Activated naive CD8-positive, alpha-beta T cell treated with anti-CD3 and anti-CD28 coated beads, Interleukin-2, amount 10 ng/mL, durations not matched to agents 7 days and 5 days (primary cell): ENCODE measurements around the gene NDFIP2. TPM values are rescaled to one million over a fixed set of nuclear protein-coding genes. Genes with fewer than 3 reads are reported as not detected.
"Not testable (repeated sequence)": the region's sequence is repeated elsewhere in the genome, so short reads cannot be mapped to it uniquely, and the experiment has no call there.

Source experiments
- ATAC-seq: fragments of 150-1000 bp; cut with Tn5 transposase; one replicate; pipeline ENCODE4 v1.10.0; 2021; ENCODE audit warnings: low read depth, moderate library complexity
- POLR2A ChIA-PET: fragments of 350-600 bp; sonication (Branson Sonifier 250); formaldehyde crosslinking; loops from one replicate; lab custom pipeline; 2021; ENCODE audit warnings: antibody characterized with exemption; lab: Charles Lee
- DNase-seq: peaks from one replicate; pipeline ENCODE4 v3.0.0; 2021
- H3K27ac Mint-ChIP-seq: one replicate; pipeline ENCODE4 v1.8.0; 2022; ENCODE audit warnings: mild to moderate bottlenecking, mixed read lengths
- H3K27me3 Mint-ChIP-seq: one replicate; pipeline ENCODE4 v1.8.0; 2022; ENCODE audit warnings: mild to moderate bottlenecking, moderate library complexity, mixed read lengths
- H3K36me3 Mint-ChIP-seq: one replicate; pipeline ENCODE4 v1.8.0; 2021; ENCODE audit warnings: mild to moderate bottlenecking, mixed read lengths
- H3K4me1 Mint-ChIP-seq: one replicate; pipeline ENCODE4 v1.8.0; 2021; ENCODE audit warnings: mixed read lengths
- H3K4me3 Mint-ChIP-seq: one replicate; pipeline ENCODE4 v1.8.0; 2022; ENCODE audit warnings: mild to moderate bottlenecking, moderate library complexity, mixed read lengths
- H3K9me3 Mint-ChIP-seq: one replicate; pipeline ENCODE4 v1.8.0; 2021; ENCODE audit warnings: mixed read lengths
- total RNA-seq, 2 experiments: library from RNA; stranded (reverse); gene quantifications; one replicate each; pipeline ENCODE4 v1.2.3, GENCODE V29; 2021

Gene NDFIP2
- total RNA-seq, 2 experiments from 2014 or later = 6.7 to 9.8 TPM

DNA sequence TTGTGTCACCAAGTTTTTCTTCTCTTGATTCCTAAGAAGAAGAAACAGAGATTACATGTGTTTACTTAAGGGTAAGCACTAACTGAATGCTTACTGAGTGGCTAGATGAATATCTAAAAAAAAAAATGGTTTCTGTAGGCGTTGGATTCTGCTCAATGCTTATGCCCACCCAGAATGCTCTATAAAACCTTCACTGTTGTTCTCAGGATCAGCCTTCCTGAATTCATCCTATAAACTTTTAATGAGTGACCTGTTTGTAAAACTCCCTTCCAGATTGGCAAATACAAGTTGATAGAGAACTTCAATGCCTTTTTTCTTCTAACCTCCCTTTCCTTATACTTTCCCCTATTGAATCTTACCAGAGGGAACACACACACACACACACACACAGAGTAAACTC lies 90.2 kb downstream of the NDFIP2 start:
- POLR2A ChIA-PET = no interaction called here
- no peak overlapping the region for H3K27ac Mint-ChIP-seq
- DNase-seq = no peak
- peaks cover 3% of the 10 kb centered on the region for H3K9me3 Mint-ChIP-seq
- H3K4me1 Mint-ChIP-seq = peaks cover 3% of the 10 kb centered on the region
- no peak for ATAC-seq
- peaks cover 9% of the 10 kb centered on the region for H3K27me3 Mint-ChIP-seq
- no peak overlapping the region for H3K4me3 Mint-ChIP-seq
- no peaks in the 10 kb centered on the region for H3K36me3 Mint-ChIP-seq

DNA sequence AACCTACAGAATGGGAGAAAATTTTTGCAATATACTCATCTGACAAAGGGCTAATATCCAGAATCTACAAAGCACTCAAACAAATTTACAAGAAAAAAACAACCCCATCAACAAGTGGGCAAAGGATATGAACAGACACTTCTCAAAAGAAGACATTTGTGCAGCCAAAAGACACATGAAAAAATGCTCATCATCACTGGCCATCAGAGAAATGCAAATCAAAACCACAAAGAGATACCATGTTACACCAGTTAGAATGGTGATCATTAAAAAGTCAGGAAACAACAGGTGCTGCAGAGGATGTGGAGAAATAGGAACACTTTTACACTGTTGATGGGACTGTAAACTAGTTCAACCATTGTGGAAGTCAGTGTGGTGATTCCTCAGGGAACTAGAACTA lies 92.9 kb downstream of the NDFIP2 start:
- DNase-seq, POLR2A ChIA-PET, H3K36me3 Mint-ChIP-seq, ATAC-seq, H3K4me1 Mint-ChIP-seq, H3K27me3 Mint-ChIP-seq, H3K9me3 Mint-ChIP-seq, H3K27ac Mint-ChIP-seq, H3K4me3 Mint-ChIP-seq: not testable (repeated sequence)

DNA sequence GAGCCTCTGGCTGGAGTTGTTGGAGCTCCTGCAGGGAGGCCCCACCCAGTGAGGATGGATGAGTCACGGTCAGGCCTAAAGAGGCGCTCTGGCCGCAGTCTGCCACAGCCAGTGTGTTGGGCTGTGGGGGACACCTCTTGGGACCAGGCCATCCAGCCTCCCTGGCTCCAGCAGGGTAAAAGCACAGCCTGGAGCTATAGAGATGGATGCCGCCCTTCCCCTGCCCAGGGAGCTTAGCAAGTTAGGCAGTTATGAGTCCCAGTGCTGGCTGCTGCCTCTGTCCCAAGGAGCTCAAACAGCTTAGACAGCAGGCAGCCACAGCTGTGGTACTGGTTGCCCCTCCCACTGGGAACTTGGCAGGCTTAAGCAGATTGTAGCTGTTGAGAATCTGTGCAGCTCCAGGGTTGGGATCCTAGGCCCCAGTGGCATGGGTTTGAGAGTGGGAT lies 100.9 kb downstream of the NDFIP2 start:
- no peak overlapping the region for H3K27ac Mint-ChIP-seq
- H3K9me3 Mint-ChIP-seq = peaks cover 7% of the 10 kb centered on the region
- H3K27me3 Mint-ChIP-seq = peaks cover 2% of the 10 kb centered on the region
- no peak for ATAC-seq
- no peak for DNase-seq
- POLR2A ChIA-PET = no interaction called here
- no peaks in the 10 kb centered on the region for H3K4me1 Mint-ChIP-seq
- H3K36me3 Mint-ChIP-seq = no peaks in the 10 kb centered on the region
- no peak overlapping the region for H3K4me3 Mint-ChIP-seq

DNA sequence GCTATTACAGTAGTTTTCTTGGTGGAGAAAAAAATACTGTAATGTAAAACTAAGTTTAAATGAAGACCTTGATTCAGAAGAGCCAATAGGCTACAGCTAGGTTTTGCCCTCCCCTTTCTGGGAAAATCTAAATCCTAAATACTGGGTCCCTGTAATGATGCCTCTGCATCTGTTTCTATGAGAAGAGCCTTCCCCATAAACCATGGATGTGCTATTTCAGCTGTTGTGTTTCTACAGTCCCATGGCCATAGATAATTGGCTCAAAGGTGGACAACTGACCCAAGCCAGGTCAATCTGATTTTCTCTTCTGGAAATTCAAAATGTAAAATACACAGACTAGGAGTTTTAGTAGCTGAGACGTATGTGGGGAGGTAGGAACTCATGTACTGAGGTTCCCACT lies 101.9 kb downstream of the NDFIP2 start:
- Mint-ChIP-seq H3K9me3 (peaks cover 3% of the 10 kb centered on the region), H3K4me1 (no peaks in the 10 kb centered on the region), H3K36me3 (no peaks in the 10 kb centered on the region), H3K4me3 (no peak overlapping the region), H3K27ac (no peak overlapping the region), H3K27me3 (peaks cover 2% of the 10 kb centered on the region)
- DNase-seq (no peak), ATAC-seq (no peak)
- POLR2A ChIA-PET = no interaction called here

DNA sequence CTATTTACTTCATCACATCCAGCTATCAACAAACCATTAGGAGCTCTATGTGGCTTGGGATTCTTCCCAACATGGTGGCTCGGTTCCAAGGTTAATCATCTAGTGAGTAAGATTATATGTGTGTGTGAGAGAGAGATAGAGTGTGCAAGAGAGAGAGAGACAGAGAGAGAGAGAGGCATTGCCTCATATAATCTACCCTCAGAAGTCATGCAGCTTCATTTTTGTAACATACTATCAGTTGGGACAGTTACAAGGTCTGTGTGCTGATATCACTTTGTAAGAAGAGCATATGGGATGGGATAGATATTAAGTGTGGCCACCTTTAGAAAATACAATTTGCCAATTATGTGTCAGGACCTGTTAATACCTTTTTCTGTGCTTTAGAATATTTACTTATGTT lies 104.1 kb downstream of the NDFIP2 start:
- Mint-ChIP-seq H3K4me1 (no peaks in the 10 kb centered on the region), H3K9me3 (peaks cover 10% of the 10 kb centered on the region), H3K27me3 (peaks cover 4% of the 10 kb centered on the region), H3K36me3 (no peaks in the 10 kb centered on the region), H3K27ac (no peak overlapping the region), H3K4me3 (no peak overlapping the region)
- DNase-seq = no peak
- ATAC-seq = no peak
- POLR2A ChIA-PET = no interaction called here

DNA sequence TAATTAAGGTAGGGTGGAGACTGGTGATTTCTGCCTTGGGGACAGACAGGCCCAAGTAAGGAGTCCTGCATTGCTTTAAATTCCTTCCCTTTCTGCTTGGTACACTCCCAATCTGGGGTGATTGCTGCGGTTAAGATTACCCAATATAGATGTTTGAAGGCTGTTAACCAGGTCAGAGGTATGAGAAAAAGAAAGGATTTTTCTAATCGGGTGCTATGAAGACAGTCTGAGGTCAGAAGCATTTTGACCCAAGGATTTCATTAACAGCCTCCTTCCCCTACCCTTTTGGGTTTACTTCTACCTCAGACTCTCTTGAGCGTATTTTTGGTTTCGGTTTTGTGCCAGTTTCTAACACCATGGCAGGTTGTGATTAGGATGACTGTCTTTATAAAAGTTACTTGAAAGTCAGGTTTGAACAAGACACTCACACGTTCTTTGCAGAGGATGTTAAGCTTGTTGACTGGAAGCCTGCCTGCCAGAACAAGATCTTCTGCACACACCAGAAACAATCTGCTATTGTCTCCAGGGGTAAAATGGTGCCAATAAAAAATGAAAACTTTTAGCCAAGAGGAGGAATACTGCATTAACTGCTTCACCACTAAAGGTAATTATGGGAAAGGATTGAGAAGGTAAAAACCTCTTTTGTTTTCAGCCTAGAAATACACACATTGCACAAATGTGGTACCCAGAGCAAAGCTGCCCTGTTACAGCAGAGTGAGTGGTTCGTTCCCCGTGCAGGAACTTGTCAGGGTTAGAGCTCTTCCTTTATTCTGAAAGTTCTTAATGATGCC lies 108.8 kb downstream of the NDFIP2 start:
- no peak overlapping the region for H3K4me3 Mint-ChIP-seq
- DNase-seq = no peak
- peaks cover 12% of the 10 kb centered on the region for H3K9me3 Mint-ChIP-seq
- no peaks in the 10 kb centered on the region for H3K4me1 Mint-ChIP-seq
- H3K36me3 Mint-ChIP-seq = no peaks in the 10 kb centered on the region
- ATAC-seq = no peak
- H3K27ac Mint-ChIP-seq = no peak overlapping the region
- peaks cover 6% of the 10 kb centered on the region for H3K27me3 Mint-ChIP-seq
- POLR2A ChIA-PET = no interaction called here

DNA sequence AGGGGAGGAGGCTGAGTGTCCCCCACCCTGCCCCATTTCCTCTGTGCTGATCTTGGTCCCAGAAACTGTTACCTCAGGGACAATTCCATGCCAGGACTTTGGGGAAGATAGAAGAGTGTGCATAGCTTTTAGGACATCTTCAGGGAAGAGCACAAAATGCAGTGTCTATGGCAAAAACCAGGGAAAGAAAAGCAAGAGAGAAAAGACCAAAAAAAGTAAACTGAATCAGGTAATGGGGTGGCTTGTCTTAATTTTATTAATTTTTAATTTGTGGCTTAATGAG lies 109.4 kb downstream of the NDFIP2 start:
- Mint-ChIP-seq H3K9me3 (peaks cover 9% of the 10 kb centered on the region), H3K4me3 (no peak overlapping the region), H3K36me3 (no peaks in the 10 kb centered on the region), H3K4me1 (no peaks in the 10 kb centered on the region), H3K27ac (no peak overlapping the region), H3K27me3 (peaks cover 5% of the 10 kb centered on the region)
- POLR2A ChIA-PET = no interaction called here
- ATAC-seq = no peak
- no peak for DNase-seq

DNA sequence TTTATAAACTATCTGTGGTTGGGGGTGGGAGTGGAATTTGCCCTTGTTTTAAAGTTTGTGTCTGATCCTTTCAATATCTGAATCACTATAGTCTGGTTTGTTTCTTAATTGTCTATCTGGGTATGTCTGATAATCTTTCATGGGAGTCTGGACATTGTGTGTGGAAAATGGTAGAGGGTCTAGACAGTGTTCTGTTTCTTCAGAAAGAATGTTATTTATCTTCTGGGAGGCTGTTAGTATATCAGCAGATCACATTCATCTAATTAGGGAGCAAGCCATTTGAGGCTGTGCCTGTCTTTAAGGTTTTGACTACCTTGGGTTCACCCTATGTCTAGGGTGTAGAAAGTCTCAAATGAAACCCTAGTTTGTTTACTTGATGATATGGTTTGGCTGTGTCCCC lies 110.5 kb downstream of the NDFIP2 start:
- no peak for DNase-seq
- H3K4me1 Mint-ChIP-seq = no peaks in the 10 kb centered on the region
- H3K27me3 Mint-ChIP-seq = peaks cover 6% of the 10 kb centered on the region
- no peak for ATAC-seq
- no peaks in the 10 kb centered on the region for H3K36me3 Mint-ChIP-seq
- POLR2A ChIA-PET = no interaction called here
- H3K9me3 Mint-ChIP-seq = peaks cover 9% of the 10 kb centered on the region
- no peak overlapping the region for H3K4me3 Mint-ChIP-seq
- no peak overlapping the region for H3K27ac Mint-ChIP-seq

DNA sequence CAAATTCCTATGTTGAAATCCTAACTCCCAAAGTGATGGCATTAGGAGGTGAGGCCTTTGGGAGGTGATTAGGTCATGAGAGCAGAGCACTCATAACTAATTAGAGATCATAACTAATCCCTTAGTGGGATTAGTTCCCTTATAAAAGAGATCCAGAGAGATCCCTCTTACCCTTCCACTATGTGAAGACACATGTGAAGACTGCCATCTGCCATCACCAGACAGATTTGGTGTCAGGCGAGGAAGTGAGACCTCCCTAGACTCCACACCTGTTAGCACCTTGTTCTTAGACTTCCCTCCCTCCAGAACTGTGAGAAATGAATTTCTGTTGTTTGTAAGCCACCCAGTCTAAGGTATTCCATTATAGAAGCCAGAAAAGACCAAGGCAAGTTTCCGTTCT lies 112.2 kb downstream of the NDFIP2 start:
- Mint-ChIP-seq H3K27ac (no peak overlapping the region), H3K4me3 (no peak overlapping the region), H3K4me1 (no peaks in the 10 kb centered on the region), H3K27me3 (peaks cover 7% of the 10 kb centered on the region), H3K36me3 (no peaks in the 10 kb centered on the region), H3K9me3 (peaks cover 7% of the 10 kb centered on the region)
- ATAC-seq (no peak), DNase-seq (no peak)
- POLR2A ChIA-PET = no interaction called here

DNA sequence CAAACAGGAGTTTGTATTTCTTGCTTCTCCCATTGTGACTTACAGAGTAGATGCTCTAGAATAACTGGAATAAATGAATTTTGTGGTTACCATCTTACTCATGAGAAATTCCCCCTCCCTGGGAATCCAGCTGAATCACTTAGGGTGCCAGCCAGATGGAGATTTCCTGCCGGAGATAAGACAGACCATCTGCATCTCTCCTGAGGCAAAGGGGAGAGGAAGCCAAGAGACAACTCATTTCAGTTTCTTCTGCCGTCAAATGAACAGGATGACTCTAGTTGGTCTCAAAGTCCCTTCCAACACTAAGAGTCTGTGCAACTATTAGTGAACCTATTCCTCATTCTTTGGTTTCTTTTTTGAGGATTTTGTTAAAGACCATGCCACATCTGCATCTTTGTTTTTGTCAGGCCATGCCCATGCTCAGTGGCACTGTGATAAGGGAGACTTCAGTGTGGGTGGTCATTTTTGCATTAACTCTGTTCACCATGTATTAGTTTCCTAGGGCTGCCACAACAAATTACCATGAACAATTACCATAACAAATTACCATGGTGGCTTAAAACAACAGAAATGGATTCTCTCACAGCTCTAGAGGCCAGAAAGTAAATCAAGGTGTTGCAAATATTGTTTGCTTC lies 112.8 kb downstream of the NDFIP2 start:
- POLR2A ChIA-PET = no interaction called here
- ATAC-seq = no peak
- Mint-ChIP-seq H3K36me3 (no peaks in the 10 kb centered on the region), H3K9me3 (peaks cover 2% of the 10 kb centered on the region), H3K27me3 (peaks cover 6% of the 10 kb centered on the region), H3K4me1 (no peaks in the 10 kb centered on the region), H3K4me3 (no peak overlapping the region), H3K27ac (no peak overlapping the region)
- no peak for DNase-seq

DNA sequence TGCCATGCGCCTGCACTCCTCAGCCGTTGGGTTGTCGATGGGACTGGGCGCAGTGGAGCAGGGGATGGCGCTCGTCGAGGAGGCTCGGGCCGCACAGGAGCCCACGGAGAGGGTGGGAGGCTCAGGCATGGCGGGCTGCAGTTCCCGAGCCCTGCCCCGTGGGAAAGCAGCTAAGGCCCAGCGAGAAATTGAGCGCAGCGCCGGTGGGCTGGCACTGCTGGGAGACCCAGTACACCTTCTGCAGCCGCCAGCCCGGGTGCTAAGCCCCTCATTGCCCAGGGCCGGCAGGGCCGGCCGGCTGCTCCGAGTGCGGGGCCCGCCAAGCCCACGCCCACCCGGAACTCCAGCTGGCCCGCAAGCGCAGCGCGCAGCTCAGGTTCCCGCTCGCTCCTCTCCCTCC lies 119.2 kb downstream of the NDFIP2 start:
- H3K4me3 Mint-ChIP-seq, POLR2A ChIA-PET, DNase-seq, H3K9me3 Mint-ChIP-seq, H3K4me1 Mint-ChIP-seq, H3K27me3 Mint-ChIP-seq, ATAC-seq, H3K27ac Mint-ChIP-seq, H3K36me3 Mint-ChIP-seq: not testable (repeated sequence)

DNA sequence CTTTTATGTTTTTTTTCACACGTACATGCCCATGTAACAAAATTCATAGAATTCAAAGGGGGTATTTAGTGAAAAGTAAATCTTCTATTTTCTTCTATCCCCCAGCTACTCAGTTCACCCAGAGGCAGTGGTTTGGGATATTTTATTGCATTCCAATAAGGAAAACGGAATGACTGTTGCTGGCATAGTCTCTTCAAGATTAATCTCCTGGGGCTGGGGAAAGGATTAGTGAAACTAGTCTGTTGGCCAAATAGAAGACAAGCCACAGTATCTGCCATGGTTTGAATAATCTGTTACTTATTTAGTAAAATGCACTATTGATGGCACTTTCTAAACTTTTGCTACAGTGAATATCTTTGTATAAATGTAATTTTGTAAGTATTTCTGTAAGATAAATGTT lies 122.0 kb downstream of the NDFIP2 start:
- ATAC-seq = no peak
- Mint-ChIP-seq H3K27me3 (peaks cover 4% of the 10 kb centered on the region), H3K9me3 (no peaks in the 10 kb centered on the region), H3K36me3 (no peaks in the 10 kb centered on the region), H3K4me1 (no peaks in the 10 kb centered on the region), H3K27ac (no peak overlapping the region), H3K4me3 (no peak overlapping the region)
- DNase-seq = no peak
- POLR2A ChIA-PET = no interaction called here

DNA sequence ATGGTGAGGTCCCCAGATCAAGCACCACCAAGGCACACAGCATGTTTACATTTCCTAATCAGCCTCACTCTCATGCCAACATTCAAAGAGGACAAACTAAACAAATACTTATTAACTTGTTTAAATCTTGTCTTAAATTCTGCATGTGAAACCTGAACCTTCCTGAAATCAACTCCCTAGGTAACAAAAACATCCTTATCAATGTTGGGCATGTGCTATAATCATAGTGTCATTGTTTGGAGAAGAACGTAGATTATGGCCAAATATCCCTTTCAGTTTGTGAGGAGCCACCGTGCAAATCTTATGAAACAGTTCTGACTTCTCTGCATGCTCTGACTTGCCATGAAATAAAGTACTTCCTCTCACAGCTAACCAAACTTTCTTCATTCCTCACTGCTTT lies 123.8 kb downstream of the NDFIP2 start:
- H3K9me3 Mint-ChIP-seq = no peaks in the 10 kb centered on the region
- H3K27me3 Mint-ChIP-seq = peaks cover 4% of the 10 kb centered on the region
- ATAC-seq (no peak), DNase-seq (no peak)
- H3K27ac Mint-ChIP-seq = no peak overlapping the region
- no peaks in the 10 kb centered on the region for H3K4me1 Mint-ChIP-seq
- POLR2A ChIA-PET = no interaction called here
- H3K36me3 Mint-ChIP-seq = no peaks in the 10 kb centered on the region
- H3K4me3 Mint-ChIP-seq = no peak overlapping the region
